Stimulated activated CD8-positive, alpha-beta memory T cell treated with anti-CD3 and anti-CD28 coated beads, Interleukin-15, amount 100 ng/mL, for 24 hours (primary cell): ENCODE results near the gene OR3A1.
"Not testable (repeated sequence)": the region's sequence is repeated elsewhere in the genome, so short reads cannot be mapped to it uniquely, and the experiment has no call there.

ENCODE experiments used
- DNase-seq: peaks from one replicate; pipeline ENCODE4 v3.0.0-alpha.2; 2020; ENCODE audit warnings: low read depth

OR3A1 gene, protein sequence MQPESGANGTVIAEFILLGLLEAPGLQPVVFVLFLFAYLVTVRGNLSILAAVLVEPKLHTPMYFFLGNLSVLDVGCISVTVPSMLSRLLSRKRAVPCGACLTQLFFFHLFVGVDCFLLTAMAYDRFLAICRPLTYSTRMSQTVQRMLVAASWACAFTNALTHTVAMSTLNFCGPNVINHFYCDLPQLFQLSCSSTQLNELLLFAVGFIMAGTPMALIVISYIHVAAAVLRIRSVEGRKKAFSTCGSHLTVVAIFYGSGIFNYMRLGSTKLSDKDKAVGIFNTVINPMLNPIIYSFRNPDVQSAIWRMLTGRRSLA

DNA sequence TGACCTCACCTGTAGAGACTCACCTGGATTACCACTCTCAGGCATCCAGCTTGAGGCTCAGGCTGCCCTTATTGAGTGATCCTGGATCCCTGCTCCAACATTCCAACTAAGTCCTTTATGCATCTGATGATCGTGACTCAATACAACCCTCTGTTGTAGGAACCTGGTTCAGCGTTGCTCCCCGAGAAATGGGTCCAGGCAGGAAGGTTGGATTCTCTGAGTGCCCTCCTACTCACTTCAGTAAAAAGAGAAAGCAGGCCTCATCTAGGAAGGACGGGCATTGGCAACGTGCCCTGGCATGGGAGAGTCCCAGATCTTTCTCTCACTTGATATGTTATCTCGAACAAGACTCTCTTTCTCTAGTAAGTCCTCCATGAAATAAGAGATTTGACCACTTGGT lies at the start of gene OR3A1:
OR3A1 (minus strand) TSS at position 101 of the 400 bp plus-strand sequence. CDS start 5,778 bp downstream, outside the sequence.
- DNase-seq, result no peak

- not testable (repeated sequence) for DNase-seq
These were observed 44.6 kb upstream of the OR3A1 start for GRCh38 chr17:3342782-3343181.

DNA sequence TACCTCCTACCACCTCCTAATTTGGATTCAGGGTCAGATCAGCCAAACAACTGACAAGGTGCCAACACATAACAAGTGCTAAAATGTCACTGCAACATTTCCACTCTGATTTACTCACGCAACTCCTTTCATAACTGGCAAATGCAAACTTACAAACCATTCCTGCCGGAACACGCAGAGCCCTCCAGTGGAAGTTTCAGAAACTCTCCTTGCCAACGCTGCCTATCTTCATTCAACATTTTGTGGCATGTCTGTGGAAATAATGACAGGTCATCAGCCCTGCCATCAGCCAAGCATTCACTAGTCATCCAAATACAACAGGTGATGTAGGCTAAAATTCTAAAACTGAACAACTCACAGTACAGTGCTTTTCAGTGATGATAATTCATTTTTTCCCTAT lies 37.7 kb upstream of the OR3A1 start:
- no peak for DNase-seq

GRCh38 chr17:3318336-3318735 lies 20.2 kb upstream of the OR3A1 start:
- no peak for DNase-seq

GRCh38 chr17:3316836-3317235 lies 18.7 kb upstream of the OR3A1 start:
- DNase-seq, result no peak

- no peak for DNase-seq
These were observed 10.4 kb upstream of the OR3A1 start for GRCh38 chr17:3308603-3309002.

GRCh38 chr17:3295632-3296031 lies 2.5 kb downstream of the OR3A1 start:
- no peak for DNase-seq

- DNase-seq, result not testable (repeated sequence)
These were observed 4.6 kb downstream of the OR3A1 start for GRCh38 chr17:3293548-3293947.

- DNase-seq, result no peak
These were observed 15.3 kb downstream of the OR3A1 start for GRCh38 chr17:3282901-3283300.

DNA sequence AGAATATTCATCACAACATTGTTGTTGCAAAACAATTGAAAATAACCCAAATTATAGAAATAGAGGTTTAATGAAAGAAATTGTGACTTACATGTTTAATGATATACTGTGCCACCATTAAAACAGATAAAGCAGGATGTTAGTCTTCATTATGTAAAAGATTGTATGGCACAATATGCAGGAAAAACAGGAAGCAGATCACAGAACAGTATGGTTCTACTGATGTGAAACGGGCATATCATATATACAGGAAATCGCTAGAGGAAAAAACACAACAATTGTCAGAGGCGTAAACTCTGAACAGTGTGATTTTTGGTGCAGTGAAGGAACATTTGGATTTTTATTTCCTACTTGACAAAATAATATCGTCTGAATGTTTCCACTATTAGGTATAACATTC lies 22.0 kb downstream of the OR3A1 start:
- DNase-seq, result no peak

- no peak for DNase-seq
These were observed 26.9 kb downstream of the OR3A1 start for GRCh38 chr17:3271072-3271848.

DNA sequence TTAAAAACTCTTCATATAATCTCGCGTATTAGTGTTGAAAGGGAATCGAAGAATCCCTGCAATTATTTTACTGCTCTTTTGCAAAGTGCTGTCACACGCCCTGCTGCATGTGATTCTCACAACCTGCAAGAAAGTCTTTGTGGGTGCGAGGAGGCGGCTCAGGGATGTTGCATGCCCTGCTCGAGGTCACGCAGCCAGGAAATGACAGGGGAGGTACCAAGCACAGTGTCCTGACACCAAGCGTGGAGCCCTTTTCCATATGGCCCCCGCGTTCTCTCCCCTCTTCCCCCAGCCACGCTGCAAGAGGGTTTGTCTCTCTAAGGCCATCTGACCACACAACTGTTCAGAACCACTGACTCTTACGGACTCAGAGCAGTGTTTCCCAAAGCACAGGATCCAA lies 37.6 kb downstream of the OR3A1 start:
- no peak for DNase-seq

DNA sequence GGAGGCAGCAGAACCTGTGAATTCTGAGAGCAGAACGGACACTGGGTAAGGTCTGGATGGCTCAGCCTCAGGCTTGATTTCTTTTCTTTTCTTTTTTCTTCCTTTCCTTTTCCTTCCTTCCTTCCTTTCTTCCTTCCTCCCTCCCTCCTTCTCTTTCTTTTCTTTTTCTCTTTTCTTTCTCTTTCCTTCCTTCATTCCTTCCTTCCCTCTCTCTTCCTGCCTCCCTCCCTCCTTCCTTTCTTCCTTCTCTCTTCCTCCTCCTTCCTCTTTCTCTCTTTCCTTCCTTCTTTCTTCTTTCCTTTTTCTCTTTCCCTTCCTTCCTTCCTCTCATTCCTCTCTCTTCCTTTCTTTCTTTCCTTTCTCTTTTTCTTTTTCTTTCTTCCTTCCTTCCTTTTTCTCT lies 38.0 kb downstream of the OR3A1 start:
- DNase-seq, result no peak

DNA sequence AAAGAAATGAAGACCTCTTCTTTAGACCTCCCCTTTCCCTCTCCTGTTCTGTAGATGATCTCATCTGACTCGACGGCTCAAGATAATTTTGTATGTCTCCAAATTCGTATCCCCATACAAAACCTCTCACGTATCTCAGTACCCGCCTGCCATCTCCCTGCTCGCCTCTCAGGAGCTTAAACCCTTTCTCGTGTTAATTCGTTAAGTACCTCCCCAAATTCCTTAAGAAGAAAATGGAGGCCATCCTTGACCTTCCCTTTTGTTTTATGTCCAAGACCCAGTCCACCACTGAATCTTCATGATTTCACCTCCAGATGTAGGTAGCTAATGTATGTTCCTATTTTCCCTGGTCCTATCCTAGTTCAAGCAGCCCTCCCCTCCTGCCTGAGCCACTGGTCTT lies 41.6 kb downstream of the OR3A1 start:
- DNase-seq, result no peak

GRCh38 chr17:3249013-3249412 lies 49.1 kb downstream of the OR3A1 start:
- not testable (repeated sequence) for DNase-seq

DNA sequence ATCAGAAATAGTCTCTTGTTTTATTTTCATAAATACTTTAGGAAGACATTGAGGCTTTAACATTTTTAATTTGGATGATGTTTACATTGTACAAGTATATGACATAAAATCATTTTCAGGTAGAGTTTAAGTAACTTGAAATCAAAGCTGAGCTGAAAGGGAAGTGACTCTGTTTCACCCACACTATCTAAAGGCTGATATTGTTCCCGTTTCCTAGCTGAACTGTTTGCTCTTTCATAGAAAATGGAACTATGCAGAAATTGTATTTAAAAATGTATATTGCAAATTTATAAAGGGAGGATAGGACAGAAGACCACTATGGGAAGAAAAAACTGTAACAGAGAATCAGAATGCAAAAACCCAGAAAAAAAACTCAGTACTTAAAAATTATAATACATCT lies 53.3 kb downstream of the OR3A1 start:
- DNase-seq, result not testable (repeated sequence)

DNA sequence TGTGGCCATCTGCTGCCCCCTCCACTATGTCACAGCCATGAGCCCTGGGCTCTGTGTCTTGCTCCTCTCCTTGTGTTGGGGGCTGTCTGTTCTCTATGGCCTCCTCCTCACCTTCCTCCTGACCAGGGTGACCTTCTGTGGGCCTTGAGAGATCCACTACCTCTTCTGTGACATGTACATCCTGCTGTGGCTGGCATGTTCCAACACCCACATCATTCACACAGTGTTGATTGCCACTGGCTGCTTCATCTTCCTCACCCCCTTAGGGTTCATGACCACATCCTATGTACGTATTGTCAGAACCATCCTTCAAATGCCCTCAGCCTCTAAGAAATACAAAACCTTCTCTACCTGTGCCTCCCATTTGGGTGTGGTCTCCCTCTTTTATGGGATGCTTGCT lies 57.1 kb downstream of the OR3A1 start:
- DNase-seq, result not testable (repeated sequence)
